T47D (cell line): Measurements from ENCODE around the gene PARK7.

ENCODE experiments used
- DNase-seq, 2 experiments: peaks; one replicate each; pipeline versions ENCODE4 v3.0.0 to v3.0.0-alpha.2; 2011 to 2012; ENCODE audit warnings: low read depth in 1 of 2, low spot score in 1 of 2
- JUND ChIP-seq: IDR thresholded peaks from 2 replicates; pipeline ENCODE4 v1.6.1; 2012; ENCODE audit warnings: low read depth
- in situ Hi-C: cut with HindIII; loops from 2 replicates; pipeline ENCODE4 v1.10.0; 2016; ENCODE audit warnings: low sequenced_read_pairs, low pct_unique_long_range_greater_than_20kb

PARK7 gene

GRCh38 chr1:7973086-7973485, 11.6 kb downstream of the PARK7 start:
- TF ChIP-seq JUND: no peak
- DNase-seq: no peak
- in situ Hi-C loops: no loop called here

- peak; percentile 57 to 88 for DNase-seq
- no peak for TF ChIP-seq JUND
- in situ Hi-C loops: no loop called here
Observed at GRCh38 chr1:7975212-7975865, 13.8 kb downstream of the PARK7 start.

DNA sequence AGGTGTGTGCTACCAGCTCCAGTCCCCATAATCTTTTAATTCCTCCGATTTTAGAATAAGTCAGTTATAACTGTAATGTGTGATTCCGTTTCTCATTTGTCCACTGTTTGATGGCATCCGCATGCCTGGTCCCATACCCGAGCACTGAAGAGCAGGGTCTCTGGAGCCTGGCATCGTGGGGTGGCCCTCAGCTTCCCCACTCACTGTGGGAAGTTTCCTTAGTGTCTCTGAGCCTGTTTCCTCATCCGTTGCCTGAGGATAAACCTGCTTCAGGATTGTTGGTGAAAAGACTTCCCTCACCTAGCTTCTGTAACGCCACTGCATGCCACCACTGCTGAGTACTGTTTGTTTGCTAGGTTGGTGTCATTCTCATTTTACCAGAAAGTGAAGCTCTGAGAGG, 19.5 kb downstream of the PARK7 start:
- in situ Hi-C loops: no loop called here
- TF ChIP-seq JUND: no peak
- DNase-seq: no peak

DNA sequence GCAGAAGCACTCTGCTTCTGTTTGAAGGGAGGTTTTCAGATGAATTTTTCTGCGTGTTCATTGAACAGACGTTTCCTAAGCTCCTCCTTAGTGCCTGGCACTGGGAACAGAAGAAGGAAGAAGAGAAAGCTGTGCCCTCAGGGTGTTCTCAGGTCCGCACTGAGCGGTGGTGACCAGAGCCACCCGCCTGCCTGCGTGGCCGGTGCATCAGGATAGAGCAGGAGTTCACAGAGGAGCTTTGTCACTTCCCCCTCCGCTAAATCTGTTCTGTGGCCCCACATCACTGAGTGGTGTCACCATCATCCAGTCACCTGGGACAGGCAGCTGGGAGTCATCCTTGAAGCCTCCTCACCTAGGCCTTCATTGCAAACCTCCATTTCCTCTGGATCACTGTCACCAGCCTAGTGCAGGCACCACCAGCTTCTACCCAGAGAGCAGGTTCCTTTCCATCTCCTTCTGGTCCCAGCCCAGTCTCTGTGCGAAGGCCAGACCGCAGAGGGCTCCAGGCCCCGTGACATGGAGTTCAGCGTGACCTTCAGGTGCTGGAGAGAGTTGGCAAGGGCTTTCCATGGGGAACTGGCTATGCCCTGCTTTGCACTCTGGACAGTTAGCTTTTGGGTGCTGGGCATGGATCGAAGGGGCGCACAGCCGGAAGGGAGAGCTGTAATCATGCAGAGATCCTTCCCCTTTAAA, 21.7 kb downstream of the PARK7 start:
- no peak for DNase-seq
- in situ Hi-C loops: no loop called here
- TF ChIP-seq JUND: no peak

GRCh38 chr1:7984811-7985210, 23.3 kb downstream of the PARK7 start:
- DNase-seq: no peak
- TF ChIP-seq JUND: no peak
- in situ Hi-C loops: no loop called here

DNA sequence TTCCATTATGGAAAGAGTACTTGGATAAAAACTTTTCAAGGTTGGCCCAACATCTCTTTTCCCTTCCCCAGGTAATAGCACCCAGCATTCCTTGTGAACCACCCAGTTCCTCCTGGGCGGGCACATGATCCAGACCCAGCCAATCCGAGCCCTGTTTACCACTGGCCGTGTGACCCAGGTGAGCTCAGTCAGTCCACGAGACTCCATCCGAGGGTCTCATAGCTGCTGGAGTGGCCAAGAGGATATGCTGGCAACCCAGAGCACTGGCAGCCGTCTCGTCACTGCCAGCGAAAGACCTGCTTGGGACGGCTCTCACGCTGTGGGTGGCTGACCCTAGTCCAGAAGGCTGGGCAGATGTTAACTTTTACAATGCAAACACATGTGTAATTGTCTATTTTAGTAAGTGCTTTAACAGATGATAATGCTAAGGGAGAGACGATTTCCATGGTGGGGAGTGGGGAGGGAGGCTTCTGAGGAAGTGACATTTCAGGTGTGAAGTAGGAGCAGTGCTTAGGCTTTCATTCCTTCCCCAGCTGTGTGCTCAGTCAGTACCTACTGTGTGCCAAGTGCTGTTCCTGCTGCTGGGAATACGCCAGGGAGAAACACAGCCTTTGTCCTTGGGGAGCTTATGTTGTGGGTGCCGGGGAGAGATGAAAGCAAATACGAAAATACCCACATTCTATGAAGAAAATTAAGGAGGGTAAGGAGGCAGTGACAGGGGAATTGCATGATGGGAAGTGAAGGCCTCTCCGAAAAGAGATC, 24.5 kb downstream of the PARK7 start:
- TF ChIP-seq JUND: no peak
- in situ Hi-C loops: no loop called here
- no peak for DNase-seq

- TF ChIP-seq JUND: no peak
- in situ Hi-C loops: no loop called here
- DNase-seq: no peak
Observed at GRCh38 chr1:7987528-7987927, 26.0 kb downstream of the PARK7 start.

DNA sequence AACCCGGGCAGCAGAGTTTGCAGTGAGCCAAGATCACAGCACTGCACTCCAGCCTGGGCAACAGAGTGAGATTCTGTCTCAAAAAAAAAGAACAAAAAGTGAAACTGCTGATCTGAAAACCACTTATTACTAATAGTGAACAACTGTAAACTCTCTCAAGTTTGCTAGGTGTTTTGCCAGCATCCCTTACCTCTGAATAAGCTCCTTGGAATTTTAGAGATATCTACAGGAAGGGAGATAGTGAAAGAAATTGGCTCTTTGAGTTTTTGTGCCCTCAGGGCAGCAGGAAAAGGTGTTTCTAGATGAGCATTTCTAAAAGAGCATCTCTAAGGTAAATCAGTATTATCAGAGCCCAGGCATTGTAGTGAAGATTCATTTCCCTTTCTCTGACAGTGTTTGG, 27.1 kb downstream of the PARK7 start:
- no peak for DNase-seq
- TF ChIP-seq JUND: no peak
- in situ Hi-C loops: no loop called here

GRCh38 chr1:7989762-7990428, 28.4 kb downstream of the PARK7 start:
- in situ Hi-C loops: no loop called here
- no peak for TF ChIP-seq JUND
- no peak for DNase-seq

DNA sequence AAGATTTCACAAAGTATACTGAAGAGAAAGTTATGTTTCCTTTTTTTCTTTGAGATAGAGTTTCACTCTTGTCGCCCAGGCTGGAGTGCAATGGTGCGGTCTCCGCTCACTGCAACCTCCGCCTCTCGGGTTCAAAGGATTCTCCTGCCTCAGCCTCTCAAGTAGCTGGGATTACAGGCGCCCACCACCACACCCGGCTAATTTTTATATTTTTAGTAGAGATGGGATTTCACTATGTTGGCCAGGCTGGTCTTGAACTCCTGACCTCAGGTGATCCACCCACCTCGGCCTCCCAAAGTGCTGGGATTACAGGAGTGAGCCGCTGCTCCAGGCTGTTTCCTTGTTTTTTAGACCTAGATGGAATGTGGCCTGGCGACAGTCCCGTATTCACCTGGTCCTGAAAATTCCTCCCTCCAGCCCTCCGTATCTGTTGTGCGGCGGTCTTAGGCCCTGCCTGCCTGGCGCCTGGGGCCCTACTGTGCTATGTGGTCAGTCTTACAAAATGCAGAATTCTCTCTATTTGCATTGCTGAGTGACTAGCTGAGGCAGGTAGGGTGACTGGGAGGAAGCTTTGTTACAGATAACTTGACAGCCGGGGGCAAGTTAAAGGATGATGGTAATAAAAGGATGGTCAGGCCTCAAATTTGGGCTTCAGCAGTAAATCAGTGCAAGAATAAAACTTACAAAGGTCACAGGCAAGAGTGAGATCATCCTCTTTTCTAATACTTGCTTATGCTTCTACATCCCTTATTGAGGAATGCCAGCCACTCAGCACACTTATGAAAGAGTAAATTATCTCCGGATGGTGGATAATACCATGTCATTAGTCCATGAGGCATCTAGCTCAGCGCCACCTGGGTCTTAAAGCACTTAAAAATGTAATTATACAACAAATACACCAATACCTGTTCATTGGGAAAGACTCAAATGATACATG, 30.3 kb downstream of the PARK7 start:
- in situ Hi-C loops: no loop called here
- DNase-seq: peak in 1 of 2 experiments; percentile 16

DNA sequence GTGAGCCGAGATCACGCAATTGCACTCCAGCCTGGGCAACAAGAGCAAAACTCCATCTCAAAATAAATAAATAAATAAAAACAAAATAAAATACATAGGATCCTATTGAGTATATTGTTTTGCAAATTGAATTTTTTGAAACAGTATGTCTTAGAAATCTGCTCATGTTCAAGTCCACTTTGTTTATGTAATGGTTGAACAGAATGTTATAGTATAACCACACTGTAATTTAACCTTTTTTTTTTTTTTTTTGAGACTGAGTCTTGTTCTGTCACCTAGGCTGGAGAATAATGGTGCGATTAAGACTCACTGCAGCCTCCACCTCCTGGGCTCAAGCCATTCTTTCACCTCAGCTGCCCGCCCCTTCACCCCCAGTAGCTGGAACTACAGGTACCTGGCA, 31.4 kb downstream of the PARK7 start:
- in situ Hi-C loops: no loop called here
- no peak for DNase-seq
- no peak for TF ChIP-seq JUND

More for the DNA sequence above, 30.3 kb downstream of the PARK7 start:
- TF ChIP-seq JUND: no peak
